Activated CD8-positive, alpha-beta memory T cell treated with anti-CD3 and anti-CD28 coated beads, Interleukin-2, amount 50 U/mL, for 24 hours (primary cell): ENCODE results near the gene CCDC85C.

ENCODE experiments used
- DNase-seq: peaks from one replicate; pipeline ENCODE4 v3.0.0-alpha.2; 2020; ENCODE audit errors: extremely low read depth

CCDC85C gene

DNA sequence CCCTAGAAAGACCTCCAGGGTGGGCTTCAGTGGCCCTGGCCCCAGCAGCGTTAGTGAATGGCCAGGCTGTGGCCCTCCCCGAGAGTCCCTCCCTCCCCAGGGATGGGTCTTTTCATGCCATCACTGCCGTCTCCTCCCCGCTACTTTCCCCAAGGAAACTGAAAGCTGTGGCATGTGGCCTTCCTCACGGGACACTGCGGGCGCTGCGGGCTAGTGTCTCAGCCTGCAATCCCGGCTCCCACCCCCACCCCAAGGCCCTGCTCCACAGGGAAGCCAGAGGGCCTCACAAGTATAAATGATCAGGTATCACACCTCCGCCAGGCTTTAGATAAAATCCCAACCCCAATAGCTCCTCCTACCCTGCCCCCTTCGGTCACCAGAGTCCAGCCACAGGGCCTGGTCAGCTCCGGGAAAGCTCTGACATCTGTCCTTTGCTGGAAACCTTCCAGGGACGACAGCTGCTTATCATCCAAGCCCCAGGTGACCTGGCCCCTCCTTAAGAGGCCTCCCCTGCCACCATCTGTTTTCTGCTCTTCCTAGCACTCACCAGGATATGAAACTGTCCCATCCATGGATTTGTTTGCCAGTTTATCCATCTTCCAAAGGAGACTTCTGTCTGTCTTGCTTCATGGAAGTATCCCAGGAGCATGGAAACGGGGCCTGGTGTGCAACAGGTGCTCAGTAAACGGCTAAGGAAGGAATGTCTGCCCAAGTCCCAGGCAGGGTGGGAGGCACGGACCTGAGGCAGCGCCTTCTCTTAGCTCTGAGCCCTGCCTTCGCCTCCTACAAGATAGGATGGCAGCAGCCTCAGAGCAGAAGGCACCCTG is 31.6 kb downstream of the CCDC85C start:
- DNase-seq: no peak

DNA sequence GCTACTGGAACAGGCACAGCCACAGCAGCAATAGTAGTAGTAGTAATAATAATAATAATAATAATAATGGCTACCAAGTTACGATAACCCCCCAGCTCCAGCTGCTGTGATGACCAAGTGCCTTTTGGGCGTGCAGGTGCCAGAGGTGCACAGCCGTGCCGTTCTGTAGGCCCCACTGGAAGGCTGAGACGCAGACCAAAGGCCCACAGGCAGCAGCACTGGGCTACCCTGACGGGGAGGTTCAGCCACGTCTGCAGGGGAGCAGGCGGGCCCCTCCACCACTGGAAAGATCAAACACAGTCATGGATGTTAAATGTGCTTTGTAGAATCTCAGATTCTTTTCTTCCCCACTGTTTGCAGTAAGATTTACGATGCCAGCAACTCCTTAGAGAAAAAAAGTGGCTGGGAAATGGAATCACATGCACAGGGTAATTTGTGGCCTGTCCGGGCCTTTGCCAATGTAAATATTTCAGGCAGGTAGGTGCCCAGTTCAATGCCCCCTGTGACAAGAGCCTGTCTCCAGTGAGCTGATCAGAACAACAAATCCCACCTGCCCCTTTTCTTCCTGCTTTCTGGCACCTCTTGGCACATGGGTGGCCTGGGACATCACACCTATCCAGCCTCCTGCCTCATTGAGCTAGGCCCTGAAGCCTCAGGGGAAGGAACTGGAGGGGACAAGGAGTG is 32.6 kb downstream of the CCDC85C start:
- DNase-seq: no peak

DNA sequence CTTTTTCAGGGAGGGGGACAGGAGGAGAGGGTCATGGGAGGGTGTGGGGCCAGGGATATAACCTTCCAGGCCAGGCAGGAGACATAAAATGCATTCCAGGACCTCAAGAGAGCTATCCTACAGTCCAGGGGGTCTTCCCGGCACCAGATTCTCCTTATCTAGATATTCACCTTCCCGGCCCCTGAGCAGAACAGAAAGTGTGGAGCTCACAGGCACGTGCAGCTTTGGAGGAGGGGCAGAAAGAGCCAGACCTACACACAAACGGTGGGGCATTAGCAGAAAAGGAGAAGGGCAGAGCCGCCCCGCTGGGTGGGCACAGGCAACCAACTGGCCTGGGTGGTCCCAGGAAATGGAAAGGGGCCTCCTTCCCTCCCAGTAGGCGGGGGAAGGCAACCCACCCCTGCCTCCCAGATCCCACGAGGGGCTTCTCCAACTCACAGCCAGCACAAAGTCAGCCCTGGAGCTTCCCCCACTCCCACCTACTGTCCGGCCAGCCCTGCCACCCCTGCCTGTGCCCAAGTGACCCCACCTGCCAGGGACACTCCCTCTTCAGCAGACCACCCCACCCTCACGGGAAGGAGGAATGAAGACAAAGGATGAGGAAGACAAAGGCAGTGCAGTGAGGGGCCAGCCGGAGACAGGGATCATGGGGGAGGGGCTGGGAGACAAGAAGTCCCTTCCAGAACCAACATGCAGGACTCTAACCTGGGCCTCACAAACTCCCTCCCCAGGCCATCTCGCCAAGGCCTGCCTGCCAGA is 33.3 kb downstream of the CCDC85C start:
- no peak for DNase-seq

- no peak for DNase-seq
These were observed 34.1 kb downstream of the CCDC85C start for GRCh38 chr14:99569725-99570543.

GRCh38 chr14:99568567-99569560 is 35.1 kb downstream of the CCDC85C start:
- no peak for DNase-seq

GRCh38 chr14:99566390-99567354 is 37.3 kb downstream of the CCDC85C start:
- DNase-seq: no peak

GRCh38 chr14:99566009-99566389 is 38.0 kb downstream of the CCDC85C start:
- DNase-seq: no peak

- DNase-seq: no peak
These were observed 38.6 kb downstream of the CCDC85C start for GRCh38 chr14:99565383-99565782.

DNA sequence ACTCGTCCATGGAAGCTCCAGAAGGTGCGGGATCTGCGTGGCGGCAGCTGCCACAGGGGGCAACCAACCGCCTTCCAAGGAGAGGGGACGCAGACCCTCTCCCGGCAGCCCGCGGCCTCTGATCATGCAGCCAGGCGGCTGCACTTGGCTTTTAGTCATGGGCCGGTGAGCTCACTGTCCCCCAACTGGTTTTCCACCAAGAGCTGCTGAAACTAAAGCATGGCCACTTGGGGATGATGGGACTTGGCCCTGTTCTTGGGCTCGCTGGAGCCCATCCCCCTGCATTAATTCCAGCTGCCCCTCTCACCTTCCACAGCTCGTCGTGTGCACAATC is 39.1 kb downstream of the CCDC85C start:
- DNase-seq: no peak

DNA sequence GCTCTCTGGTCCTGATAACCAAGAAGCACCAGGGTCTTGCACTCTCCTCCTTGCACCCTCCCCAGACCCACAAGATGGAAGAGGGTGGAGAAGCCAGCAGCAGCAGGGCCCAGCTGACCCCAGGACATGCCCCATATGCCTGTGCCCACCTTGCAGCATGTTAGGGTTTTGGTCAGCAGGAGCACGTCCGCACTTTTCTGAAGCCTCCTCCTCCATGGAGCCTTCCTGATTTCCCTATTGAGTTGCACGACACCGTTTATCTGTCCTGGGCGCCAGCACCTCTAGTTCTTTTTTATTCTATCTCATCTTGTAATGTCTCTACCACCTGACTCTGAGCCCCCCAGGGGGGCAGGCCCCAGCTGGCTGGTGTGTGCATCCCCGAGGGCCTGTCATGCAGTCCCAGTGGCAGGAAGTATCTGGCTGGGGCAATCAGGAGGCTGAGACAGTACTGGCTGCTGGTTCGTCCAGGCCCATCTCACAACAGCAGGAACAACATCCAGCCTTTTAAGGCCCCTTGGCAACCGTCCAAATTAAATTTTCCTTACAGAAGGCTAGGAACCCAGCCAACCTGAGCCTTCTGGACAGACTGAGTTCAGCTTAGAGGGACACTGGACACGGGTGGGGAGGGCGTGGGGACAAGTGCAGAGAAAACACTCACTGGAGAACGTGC is 39.6 kb downstream of the CCDC85C start:
- DNase-seq: no peak

DNA sequence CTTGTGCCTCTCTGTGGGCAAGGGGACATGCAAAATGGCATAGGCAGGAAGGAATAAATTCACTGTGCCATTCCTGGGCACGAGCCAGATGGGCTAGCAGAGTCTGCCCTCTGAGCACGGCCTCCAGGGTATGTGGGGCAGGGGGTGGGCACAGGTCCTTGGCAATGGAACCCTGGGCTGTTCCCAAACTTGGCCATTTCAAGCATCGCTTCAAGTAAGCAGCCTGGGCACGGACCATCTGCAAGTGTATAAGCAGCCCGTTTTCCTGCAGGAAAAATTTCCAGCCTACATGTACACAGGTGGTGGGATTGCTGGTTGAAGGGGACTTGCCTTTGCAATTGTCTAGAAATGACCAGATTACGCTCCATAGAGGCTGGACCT is 40.3 kb downstream of the CCDC85C start:
- DNase-seq: no peak

DNA sequence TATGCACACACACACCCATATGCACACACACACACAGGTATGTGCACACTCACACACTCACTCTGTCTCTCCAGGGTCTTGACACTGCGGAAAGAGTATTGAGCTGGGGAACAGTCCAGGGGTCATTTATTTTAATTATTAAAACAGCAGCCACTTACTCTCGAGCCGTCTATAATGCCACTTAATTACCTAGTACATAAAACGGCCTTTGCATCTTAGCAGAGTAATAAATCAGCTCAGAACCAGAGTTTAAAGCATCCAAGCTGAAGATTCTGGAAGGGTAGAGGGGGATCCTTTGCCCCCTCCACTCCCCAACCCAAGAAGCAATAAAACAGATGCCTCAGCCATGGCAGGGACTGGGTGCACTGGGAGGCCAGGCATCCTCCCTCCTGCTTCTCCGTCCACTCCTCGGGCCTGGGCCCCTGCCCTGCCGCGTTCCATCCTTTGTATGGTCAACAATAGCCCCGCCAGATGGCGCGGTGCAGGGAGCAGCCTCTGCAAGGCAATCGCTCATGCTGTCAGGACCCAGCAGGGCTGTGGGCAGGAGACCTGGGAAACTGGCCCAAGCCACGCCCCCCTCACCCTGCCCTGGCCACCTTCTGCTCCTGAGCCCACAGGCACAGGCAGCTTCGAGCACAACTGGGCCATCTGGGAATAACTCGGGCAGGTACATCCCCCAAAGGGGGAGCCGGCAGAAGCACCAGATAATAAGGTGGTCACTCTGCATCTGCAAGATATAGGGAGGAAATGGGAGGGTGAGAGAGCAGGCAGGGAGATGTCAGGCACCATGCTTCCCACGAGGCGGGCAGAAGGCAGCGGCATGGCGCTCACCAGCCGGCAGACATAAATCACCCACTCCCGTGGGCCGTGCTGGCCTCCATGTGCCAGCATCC is 40.9 kb downstream of the CCDC85C start:
- DNase-seq: no peak

DNA sequence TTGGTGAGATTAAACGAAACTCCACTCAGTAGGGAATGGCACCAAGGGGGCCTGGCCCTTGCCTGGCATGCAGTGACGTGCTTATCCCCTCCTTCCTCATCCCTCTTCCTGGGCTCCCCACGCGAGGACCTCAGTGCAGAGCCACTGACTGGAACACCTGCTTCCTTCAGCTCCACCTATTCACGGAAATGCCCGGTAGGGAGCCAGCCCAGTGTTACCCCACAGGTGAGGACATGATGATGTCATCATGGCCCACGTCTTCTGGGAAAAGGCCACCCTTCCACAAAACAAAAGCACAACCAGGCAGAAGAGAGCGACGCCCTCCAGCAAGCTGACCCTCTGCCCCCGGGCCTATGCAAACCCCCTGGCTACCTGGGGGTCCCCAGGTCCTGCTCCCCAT is 42.1 kb downstream of the CCDC85C start:
- no peak for DNase-seq

DNA sequence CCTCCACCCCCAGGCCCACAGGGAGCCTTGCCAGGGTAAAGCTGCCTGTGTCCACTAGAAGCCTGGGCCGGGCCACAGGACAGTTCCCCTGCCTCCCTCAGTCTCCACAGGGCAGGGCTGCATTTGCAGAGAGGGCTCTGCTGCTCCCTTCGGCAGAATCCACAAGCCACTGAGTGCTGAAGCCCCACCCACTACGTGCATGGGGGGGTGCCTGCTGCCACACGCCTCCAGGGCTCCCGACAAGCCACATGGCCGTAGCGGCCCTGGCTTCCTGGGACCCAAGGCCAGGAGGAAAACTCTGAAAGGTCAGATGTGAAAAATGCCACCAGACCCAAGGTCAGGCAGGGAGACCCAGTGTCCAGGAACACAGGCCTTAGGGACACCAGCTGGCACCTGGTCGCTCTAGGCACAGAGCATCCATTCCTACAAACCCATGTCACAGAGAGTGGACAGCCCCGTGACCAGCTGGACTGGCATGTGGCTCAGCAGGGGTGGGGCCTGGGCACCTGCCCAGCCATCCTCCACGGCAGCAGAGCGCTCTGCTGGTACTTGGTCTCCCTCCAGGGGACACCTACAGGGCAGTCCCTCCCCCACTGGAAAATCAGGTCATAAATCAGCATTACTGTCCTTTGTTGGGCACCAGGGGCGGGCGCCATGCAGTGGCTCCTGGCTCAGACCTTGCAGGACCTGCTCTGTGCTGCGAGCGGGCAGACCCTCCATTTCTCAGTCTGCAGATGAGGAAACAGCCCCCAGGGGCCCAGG is 42.9 kb downstream of the CCDC85C start:
- DNase-seq: no peak

DNA sequence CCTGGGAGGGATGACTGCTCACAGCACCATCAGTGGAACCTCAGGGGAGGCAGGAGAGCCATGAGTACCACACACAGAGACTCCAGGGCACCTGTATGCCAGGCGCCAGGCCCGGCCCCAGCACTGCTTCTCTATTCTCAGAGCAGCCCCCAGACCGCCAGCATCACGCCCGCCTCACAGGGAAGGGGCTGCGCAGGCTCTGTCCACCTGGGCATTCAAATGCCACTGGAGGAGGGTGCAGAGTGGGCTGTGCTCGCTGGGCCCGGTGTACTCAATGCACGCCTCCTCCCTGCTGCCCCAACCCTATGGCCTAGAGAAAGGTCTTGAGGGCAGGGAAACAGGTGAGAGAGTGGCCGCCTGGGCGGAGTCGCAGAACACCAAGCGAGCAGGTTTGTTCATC is 43.6 kb downstream of the CCDC85C start:
- DNase-seq: no peak

GRCh38 chr14:99559286-99559990 is 44.6 kb downstream of the CCDC85C start:
- no peak for DNase-seq
